ENCODE results near the gene UFC1. TPM values are rescaled to one million over a fixed set of nuclear protein-coding genes. Genes with fewer than 3 reads are reported as not detected.

UFC1 gene
- total and polyA plus RNA-seq, 2 of the 13 experiments (the other 11 are each of a cell fraction or from before 2014, with no cell fraction given) = 72.8 to 85.2 TPM

GRCh38 chr1:161131523-161132409 is 22.0 kb upstream of the UFC1 start (continued):
- peak; percentile 95; the same call in 1 of the 2 replicates for TF ChIP-seq ZNF775 (CRISPR knock-in tag; IDR thresholded peaks at IDR 0.05; ENCODE audit: borderline replicate concordance)
- TF ChIP-seq ZNF572 (CRISPR knock-in tag; IDR thresholded peaks at IDR 0.05) = no peak
- no peak for TF ChIP-seq DBP (CRISPR knock-in tag; IDR thresholded peaks at IDR 0.05; ENCODE audit: not compliant biosample characterization)
- TF ChIP-seq HMGXB4 (CRISPR knock-in tag; IDR thresholded peaks at IDR 0.05; ENCODE audit: borderline replicate concordance in 1 of 2, low read depth in 1 of 2) = 0 out of 4 replicates have a peak, but pooled peaks of 1 of the 2 experiments have one; percentile 53
- no peak for TF ChIP-seq ZNF280D (CRISPR knock-in tag; IDR thresholded peaks at IDR 0.05)
- no peak for TF ChIP-seq HOXA9 (CRISPR knock-in tag; IDR thresholded peaks at IDR 0.05; ENCODE audit: borderline replicate concordance)
- no peak for TF ChIP-seq STAT5B (CRISPR knock-in tag; IDR thresholded peaks at IDR 0.05)
- no peak for TF ChIP-seq ZNF777 (CRISPR knock-in tag; IDR thresholded peaks at IDR 0.05)
- no peak for TF ChIP-seq ZNF562 (CRISPR knock-in tag; IDR thresholded peaks at IDR 0.05; ENCODE audit: borderline replicate concordance)
- TF ChIP-seq ZNF776 (CRISPR knock-in tag; IDR thresholded peaks at IDR 0.05) = no peak
- no peak for TF ChIP-seq ZFP36 (IDR thresholded peaks at IDR 0.05; ENCODE audit: borderline replicate concordance, low read depth, low read length, partially characterized antibody)
- TF ChIP-seq ZNF883 (CRISPR knock-in tag; IDR thresholded peaks at IDR 0.05; ENCODE audit: not compliant biosample characterization) = no peak
- no peak for TF ChIP-seq WIZ (CRISPR knock-in tag; IDR thresholded peaks at IDR 0.05)
- TF ChIP-seq ZNF234 (CRISPR knock-in tag; conservative IDR thresholded peaks at IDR 0.05) = no peak
- 0 out of 2 replicates have a peak, but pooled peaks have one; percentile 75 for TF ChIP-seq IRX3 (CRISPR knock-in tag; IDR thresholded peaks at IDR 0.05; ENCODE audit: borderline replicate concordance, low read depth)
- TF ChIP-seq BORCS8-MEF2B (CRISPR knock-in tag; IDR thresholded peaks at IDR 0.05) = no peak
- TF ChIP-seq ZFP1 (CRISPR knock-in tag; IDR thresholded peaks at IDR 0.05) = no peak
- no peak for TF ChIP-seq KMT2A (CRISPR knock-in tag; IDR thresholded peaks at IDR 0.05)
- TF ChIP-seq ZNF24 (IDR thresholded peaks at IDR 0.05) = no peak
- no peak for TF ChIP-seq SMAD9 (CRISPR knock-in tag; IDR thresholded peaks at IDR 0.05)
- no peak for TF ChIP-seq U2AF1 (optimal IDR thresholded peaks at IDR 0.05; ENCODE audit: low read depth, low read length)
- no peak for TF ChIP-seq ZNF446 (CRISPR knock-in tag; IDR thresholded peaks at IDR 0.05)
- TF ChIP-seq ZNF615 (CRISPR knock-in tag; IDR thresholded peaks at IDR 0.05; ENCODE audit: borderline replicate concordance) = no peak
- TF ChIP-seq NR1H2 (CRISPR knock-in tag; IDR thresholded peaks at IDR 0.05; ENCODE audit: borderline replicate concordance, low read depth) = no peak
- no peak for TF ChIP-seq NR3C1 (CRISPR knock-in tag; IDR thresholded peaks at IDR 0.05)

Measured in HepG2 (cell line).